Myocyte (in vitro differentiated cells): ENCODE measurements around the gene MACROD2. TPM values are rescaled to one million over a fixed set of nuclear protein-coding genes. Genes with fewer than 3 reads are reported as not detected.
"Not testable (repeated sequence)": the region's sequence is repeated elsewhere in the genome, so short reads cannot be mapped to it uniquely, and the experiment has no call there.

Experiments used
- DNase-seq: peaks from one replicate; pipeline ENCODE4 v3.0.0-alpha.2; 2012; ENCODE audit warnings: low read depth
- total RNA-seq: library from RNA; depleted of rRNA; stranded (reverse); fragments of >200 nt; gene quantifications from 2 replicates; pipeline ENCODE4 v1.2.3, GENCODE V29; 2014

MACROD2 gene
- total RNA-seq, 1 donor from 2014 or later = 5.3 TPM

- no peak for DNase-seq
Observed at GRCh38 chr20:15191082-15191723, 1195.9 kb downstream of the MACROD2 start.

DNA sequence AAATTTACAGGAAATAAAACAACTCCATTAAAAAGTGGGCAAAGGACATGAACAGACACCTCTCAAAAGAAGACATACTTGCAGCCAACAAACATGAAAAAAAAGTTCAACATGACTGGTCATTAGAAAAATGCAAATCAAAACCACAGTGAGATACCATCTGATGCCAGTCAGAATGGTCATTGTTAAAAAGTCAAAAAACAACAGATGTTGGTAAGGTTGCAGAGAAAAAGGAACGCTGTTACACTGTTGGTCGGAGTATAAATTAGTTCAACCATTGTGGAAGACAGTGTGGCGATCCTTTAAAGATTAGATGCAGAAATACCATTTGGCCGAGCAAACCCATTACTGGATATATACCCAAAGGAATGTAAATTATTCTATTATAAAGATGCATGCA is 1200.1 kb downstream of the MACROD2 start:
- DNase-seq = peak; percentile 10

- no peak for DNase-seq
Observed at GRCh38 chr20:15196547-15197255, 1201.4 kb downstream of the MACROD2 start.

- not testable (repeated sequence) for DNase-seq
Observed at GRCh38 chr20:15198017-15198416, 1202.7 kb downstream of the MACROD2 start.

DNA sequence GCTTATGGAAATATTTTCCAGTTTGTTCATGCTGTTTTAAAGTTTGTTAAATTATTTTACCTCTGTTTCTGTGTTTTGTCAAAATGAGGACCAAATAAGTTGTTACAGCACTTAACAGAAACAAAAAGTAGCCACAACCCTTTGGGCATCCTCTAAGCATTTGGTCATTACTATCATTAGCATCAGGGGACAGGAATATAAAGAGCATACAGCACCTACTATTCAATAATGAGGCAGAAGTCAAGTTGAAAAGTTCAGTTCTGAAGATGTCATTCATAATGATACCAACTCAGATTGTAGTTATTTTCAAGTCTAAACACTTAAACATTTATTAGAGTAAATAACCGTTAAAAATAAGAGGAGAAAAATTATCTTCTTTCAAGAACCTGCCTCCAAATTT is 1204.4 kb downstream of the MACROD2 start:
- DNase-seq = no peak

DNA sequence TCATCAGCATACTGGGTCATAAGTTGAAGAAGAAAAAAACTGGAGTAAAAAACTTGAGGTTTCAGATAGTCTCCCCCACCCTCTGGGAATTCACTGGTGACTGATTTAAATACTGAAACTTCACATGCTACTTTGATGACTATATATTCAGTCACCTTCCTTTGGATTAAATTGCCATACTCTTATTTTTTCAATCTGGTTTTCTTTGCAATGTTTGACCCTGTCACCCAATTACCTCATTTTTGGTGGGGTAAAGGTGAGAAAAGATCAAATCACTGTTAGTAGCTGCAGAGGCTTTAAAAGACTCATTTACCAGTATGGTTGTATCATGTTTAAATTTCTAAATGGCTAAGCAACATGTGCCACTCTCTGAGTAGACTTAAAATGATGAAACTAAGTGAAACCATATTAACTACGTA is 1204.8 kb downstream of the MACROD2 start:
- no peak for DNase-seq

DNA sequence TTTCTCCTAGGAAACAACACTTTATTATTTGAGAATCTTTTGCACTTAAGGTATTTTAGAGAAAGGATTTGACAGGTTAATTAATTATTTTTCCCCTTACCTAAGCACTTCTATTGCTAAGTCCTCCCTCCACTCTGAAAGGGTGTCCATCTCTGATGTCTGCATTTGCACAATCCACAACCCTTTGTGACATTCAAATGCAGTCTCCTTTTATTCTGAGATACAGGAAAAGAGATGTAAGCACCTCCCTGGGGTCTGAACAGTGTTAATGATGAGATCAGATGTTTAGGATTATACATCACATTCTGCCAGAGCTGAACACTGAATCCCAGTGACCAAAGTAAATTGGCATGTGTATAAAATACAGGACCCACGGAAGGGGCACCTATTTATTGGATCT is 1206.3 kb downstream of the MACROD2 start:
- no peak for DNase-seq

DNA sequence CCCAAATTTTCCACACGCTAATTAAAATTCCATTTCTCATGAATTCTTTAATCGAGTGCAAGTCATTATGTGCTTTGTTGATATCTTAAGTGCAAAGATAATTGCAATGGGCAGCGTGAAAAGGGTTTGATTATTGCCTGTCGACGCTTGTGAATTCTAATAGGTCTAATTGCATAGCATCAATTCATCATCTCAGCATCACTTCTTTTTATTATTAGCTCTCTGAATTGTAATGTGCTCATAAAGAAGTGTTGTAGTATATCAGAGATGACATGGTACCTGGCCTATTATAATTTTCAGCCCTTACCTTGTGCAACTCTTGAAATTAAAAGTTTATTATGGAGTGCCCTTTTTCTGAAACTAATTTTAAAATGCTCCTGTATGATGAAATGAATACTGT is 1208.9 kb downstream of the MACROD2 start:
- DNase-seq = no peak

GRCh38 chr20:15205028-15205427 is 1209.7 kb downstream of the MACROD2 start:
- no peak for DNase-seq

GRCh38 chr20:15205719-15206118 is 1210.4 kb downstream of the MACROD2 start:
- peak; percentile 8 for DNase-seq

- DNase-seq = no peak
Observed at GRCh38 chr20:15209537-15209936, 1214.2 kb downstream of the MACROD2 start.

DNA sequence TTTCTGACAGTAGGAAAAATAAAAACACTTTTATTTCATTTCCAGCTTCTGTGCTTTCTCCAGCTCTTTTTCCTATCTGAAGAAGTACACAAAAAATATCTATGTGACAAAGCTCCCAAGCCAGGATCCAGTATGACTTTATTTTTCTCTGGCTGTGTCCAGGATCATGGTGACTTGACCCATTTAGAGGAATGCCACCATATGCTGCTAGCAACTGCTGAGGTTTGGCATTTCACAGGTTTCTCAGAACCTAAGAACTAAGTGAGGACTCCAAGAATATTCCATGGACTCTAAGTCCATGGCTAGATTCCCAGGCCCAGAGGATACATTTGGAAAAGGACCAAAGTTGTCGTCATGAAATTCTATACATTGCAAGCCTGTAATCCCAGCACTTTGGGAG is 1218.7 kb downstream of the MACROD2 start:
- DNase-seq = no peak

DNA sequence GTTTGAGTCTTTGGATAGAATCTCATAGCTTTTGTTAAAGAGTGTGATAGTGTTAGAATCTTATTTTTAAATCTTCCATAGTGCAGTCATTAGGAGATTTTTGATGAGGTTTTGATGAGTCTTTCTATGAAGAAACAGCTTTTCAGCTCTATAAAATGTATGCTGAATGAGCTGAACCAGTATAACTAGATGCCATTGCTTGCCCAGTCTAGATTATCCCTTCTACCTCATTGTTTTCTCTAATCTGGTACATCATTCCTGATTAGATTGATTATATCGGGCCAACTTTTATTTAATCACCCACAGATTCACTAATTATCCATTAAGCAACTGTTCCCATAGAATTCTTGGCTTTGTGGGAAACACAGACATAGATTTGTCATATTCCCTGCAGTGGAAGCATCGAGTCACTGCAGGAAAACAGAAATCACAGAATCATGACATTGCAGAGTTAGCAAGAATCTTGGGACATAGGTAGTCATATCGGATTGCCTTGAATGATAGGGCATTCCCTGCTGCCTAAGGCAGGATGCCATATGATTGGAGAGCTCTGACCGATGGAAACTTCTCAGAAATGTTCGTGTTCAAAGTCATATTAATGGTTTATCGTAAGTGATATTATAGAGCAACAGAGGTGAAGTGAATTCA is 1224.8 kb downstream of the MACROD2 start:
- DNase-seq = no peak

- DNase-seq = no peak
Observed at GRCh38 chr20:15220778-15221565, 1225.7 kb downstream of the MACROD2 start.

GRCh38 chr20:15222502-15223330 is 1227.4 kb downstream of the MACROD2 start:
- no peak for DNase-seq

DNA sequence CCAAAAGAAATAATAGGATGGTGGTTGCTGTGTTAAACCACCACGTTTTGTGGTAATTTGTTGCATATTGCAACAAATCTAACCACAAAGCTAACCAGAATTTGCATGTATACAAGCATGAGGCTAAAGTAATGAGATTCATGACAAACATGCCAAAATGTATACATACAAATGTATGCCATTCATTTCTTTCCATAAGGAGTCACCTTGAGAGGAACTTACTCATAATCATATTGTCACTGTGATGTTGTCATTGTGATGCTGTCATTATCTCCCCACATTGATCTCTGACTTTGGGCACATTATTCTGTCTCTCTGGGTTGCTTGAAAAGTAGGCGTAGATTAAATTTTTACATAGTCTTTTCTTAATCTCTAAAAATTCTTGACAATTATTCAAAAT is 1228.9 kb downstream of the MACROD2 start:
- DNase-seq = no peak

DNA sequence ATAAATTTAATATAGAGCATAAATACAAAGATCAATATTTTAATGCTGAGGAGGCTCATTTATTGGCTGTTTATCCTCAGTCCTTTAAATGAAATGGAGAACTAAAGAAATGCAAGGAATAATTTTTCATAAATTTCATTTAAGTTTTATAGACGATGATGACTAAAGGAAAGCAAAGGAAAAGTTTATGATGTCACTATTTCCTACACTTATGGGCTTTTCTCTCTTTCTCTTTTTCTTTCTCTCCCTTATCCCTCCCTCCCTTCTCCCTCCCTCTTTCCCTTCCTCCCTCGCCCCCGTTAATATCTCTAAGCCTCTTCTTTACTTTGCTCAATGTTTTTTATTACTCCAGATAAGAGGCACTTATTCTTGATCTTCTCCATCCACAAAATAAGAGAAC is 1231.8 kb downstream of the MACROD2 start:
- no peak for DNase-seq

DNA sequence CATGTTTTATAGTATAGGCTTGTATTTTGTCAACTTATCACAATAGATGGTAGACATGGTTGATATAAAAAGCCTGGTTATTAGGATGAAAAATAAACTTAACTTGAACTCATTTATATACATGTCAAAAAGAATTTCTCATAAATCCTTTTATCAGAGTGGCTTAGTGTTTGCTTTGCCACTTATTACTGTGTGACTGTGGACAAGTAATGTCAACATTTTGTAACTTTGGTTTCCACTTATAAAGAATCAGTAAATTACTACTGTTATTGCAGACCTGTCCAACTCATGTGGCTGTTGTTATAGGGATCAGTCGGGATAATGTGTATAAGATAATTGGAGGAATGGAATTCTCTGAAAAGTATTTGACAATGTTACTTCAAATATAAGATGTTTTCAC is 1236.9 kb downstream of the MACROD2 start:
- no peak for DNase-seq

- DNase-seq = no peak
Observed at GRCh38 chr20:15235471-15236198, 1240.3 kb downstream of the MACROD2 start.

DNA sequence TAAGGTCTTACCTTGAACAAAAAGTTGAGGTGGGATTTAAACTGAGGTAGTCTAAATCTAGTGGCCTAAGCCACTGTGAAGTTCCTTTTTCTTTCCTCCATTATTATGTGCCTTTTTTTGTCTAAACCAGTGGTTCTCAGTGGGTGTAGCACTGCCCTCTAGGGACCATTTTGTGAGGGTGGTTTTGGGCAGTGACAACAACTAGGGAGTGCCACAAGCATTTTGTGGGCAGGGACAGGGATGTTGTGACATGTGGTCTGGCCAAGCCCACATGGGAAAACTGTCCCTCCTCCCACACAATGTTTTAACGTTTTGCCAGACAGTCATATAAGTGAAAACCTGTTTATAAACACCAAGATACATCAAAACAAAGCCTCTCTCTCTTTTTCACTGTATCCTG is 1241.5 kb downstream of the MACROD2 start:
- DNase-seq = peak; percentile 64
